Measurements from ENCODE around the gene MYH13. TPM values are rescaled to one million over a fixed set of nuclear protein-coding genes. Genes with fewer than 3 reads are reported as not detected.
A peak's percentile ranks its signal among the peaks of the same experiment; 100 is the strongest.

MYH13 gene
- total and polyA plus RNA-seq, 2 of the 13 experiments (the other 11 are each of a cell fraction or from before 2014, with no cell fraction given) = not detected

- POLR2A ChIA-PET = no interaction called here
These were observed 12.2 kb downstream of the MYH13 start for GRCh38 chr17:10360578-10360977.

DNA sequence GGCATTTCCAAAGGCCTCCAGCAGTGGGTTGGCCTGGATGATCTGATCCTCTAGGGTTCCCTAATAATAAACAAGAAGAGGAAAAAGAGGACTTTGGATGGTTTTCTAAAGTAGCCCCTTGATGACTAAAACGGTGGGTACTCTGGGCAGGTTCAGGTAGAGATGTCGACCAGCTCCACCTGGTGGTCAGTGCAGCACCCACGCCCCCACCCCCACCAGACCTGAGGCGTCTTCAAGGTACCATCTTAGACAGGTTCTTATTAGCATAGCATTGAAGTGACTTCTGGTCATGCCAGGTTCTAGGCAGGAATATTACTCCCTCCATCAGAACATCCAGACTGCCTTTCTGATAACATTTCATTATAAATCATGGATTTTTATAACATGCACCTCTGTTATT is 15.0 kb downstream of the MYH13 start:
- Histone ChIP-seq H2AFZ (ENCODE audit: low read length) (no peak overlapping the region), H3K36me3 (replicated peaks in 1 of 2; ENCODE audit: control insufficient read depth in 1 of 2, insufficient read depth in 2 of 2, low read length in 2 of 2) (no peaks in the 10 kb centered on the region), H3K79me2 (ENCODE audit: insufficient read depth, low read length) (no peaks in the 10 kb centered on the region), H3K4me2 (ENCODE audit: low read depth, low read length) (no peak overlapping the region), H3K9ac (ENCODE audit: insufficient read depth, low read depth, low read length) (no peak overlapping the region), H3K27me3 (ENCODE audit: control insufficient read depth in 1 of 2, insufficient read depth in 2 of 2, low read length in 2 of 2) (0 out of 5 replicates have a peak, but pooled peaks cover 0 to 3% of the 10 kb centered on the region in 2 experiments), H3K4me3 (replicated peaks in 1 of 3; ENCODE audit: insufficient read depth in 1 of 3, low read depth in 2 of 3, low read length in 3 of 3) (no peak overlapping the region), H4K20me1 (ENCODE audit: insufficient read depth, low read length) (no peaks in the 10 kb centered on the region), H3K27ac (ENCODE audit: extremely low read length, insufficient read depth, low read length) (no peak overlapping the region), H3K4me1 (ENCODE audit: insufficient read depth, low read length) (no peaks in the 10 kb centered on the region), H3K9me3 (ENCODE audit: low read length) (no peaks in the 10 kb centered on the region)
- CTCF ChIA-PET (ENCODE audit: low intra/inter-chr PET ratio, low total read pairs) = interaction anchor here (1.0 kb wide), 1 partner anchor 40 kb away, joined by 4 read pairs; no protein-coding TSS in a partner anchor
- FAIRE-seq (no peak), DNase-seq (ENCODE audit: low spot score) (no peak), ATAC-seq (peak; percentile 53; the same call in 1 of the 3 replicates)
- no TSS peak for BruUV-seq (replicated peaks)
- intact Hi-C loops (cut with micrococcal nuclease; ENCODE audit: unreplicated experiment) = no loop called here
- 0% methylated on average over 1 of the region's 4 CpGs for WGBS (ENCODE audit: low lambda C conversion rate)
- POLR2A ChIA-PET = no interaction called here
- in situ Hi-C loops (cut with HindIII; ENCODE audit: extremely low pct_ligation_motif_present, low pct_unique_long_range_greater_than_20kb) = no loop called here
- TF ChIP-seq SMC3 (IDR thresholded peaks at IDR 0.05; ENCODE audit: low read length) (peak; percentile 37; the same call in 1 of the 2 replicates), YEATS4 (CRISPR knock-in tag; IDR thresholded peaks at IDR 0.05; ENCODE audit: borderline replicate concordance) (no peak)
- TF ChIP-seq, protein P1, sequence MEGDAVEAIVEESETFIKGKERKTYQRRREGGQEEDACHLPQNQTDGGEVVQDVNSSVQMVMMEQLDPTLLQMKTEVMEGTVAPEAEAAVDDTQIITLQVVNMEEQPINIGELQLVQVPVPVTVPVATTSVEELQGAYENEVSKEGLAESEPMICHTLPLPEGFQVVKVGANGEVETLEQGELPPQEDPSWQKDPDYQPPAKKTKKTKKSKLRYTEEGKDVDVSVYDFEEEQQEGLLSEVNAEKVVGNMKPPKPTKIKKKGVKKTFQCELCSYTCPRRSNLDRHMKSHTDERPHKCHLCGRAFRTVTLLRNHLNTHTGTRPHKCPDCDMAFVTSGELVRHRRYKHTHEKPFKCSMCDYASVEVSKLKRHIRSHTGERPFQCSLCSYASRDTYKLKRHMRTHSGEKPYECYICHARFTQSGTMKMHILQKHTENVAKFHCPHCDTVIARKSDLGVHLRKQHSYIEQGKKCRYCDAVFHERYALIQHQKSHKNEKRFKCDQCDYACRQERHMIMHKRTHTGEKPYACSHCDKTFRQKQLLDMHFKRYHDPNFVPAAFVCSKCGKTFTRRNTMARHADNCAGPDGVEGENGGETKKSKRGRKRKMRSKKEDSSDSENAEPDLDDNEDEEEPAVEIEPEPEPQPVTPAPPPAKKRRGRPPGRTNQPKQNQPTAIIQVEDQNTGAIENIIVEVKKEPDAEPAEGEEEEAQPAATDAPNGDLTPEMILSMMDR (CRISPR knock-in tag; IDR thresholded peaks at IDR 0.05) = peak; percentile 41
- TF ChIP-seq, protein P2, sequence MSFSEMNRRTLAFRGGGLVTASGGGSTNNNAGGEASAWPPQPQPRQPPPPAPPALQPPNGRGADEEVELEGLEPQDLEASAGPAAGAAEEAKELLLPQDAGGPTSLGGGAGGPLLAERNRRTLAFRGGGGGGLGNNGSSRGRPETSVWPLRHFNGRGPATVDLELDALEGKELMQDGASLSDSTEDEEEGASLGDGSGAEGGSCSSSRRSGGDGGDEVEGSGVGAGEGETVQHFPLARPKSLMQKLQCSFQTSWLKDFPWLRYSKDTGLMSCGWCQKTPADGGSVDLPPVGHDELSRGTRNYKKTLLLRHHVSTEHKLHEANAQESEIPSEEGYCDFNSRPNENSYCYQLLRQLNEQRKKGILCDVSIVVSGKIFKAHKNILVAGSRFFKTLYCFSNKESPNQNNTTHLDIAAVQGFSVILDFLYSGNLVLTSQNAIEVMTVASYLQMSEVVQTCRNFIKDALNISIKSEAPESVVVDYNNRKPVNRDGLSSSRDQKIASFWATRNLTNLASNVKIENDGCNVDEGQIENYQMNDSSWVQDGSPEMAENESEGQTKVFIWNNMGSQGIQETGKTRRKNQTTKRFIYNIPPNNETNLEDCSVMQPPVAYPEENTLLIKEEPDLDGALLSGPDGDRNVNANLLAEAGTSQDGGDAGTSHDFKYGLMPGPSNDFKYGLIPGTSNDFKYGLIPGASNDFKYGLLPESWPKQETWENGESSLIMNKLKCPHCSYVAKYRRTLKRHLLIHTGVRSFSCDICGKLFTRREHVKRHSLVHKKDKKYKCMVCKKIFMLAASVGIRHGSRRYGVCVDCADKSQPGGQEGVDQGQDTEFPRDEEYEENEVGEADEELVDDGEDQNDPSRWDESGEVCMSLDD (CRISPR knock-in tag; IDR thresholded peaks at IDR 0.05; ENCODE audit: borderline replicate concordance) = no peak

More at GRCh38 chr17:10360578-10360977, 12.2 kb downstream of the MYH13 start:
- no peak overlapping the region for H3K9ac ChIP-seq (ENCODE audit: insufficient read depth, low read depth, low read length)
- intact Hi-C loops (cut with micrococcal nuclease; ENCODE audit: unreplicated experiment) = no loop called here
- no peaks in the 10 kb centered on the region for H3K9me3 ChIP-seq (ENCODE audit: low read length)
- CTCF ChIA-PET (ENCODE audit: low intra/inter-chr PET ratio, low total read pairs) = no interaction called here
- no peaks in the 10 kb centered on the region for H3K79me2 ChIP-seq (ENCODE audit: insufficient read depth, low read length)
- DNase-seq (ENCODE audit: low spot score) (no peak), ATAC-seq (no peak), FAIRE-seq (no peak)
- no peaks in the 10 kb centered on the region for H3K4me1 ChIP-seq (ENCODE audit: insufficient read depth, low read length)
- no TSS peak for BruUV-seq (replicated peaks)
- no peak overlapping the region for H3K27ac ChIP-seq (ENCODE audit: extremely low read length, insufficient read depth, low read length)
- peaks cover 0 to 14% of the 10 kb centered on the region in 2 experiments; a peak in 1 of 5 replicates for H3K27me3 ChIP-seq (ENCODE audit: control insufficient read depth in 1 of 2, insufficient read depth in 2 of 2, low read length in 2 of 2)
- H3K4me2 ChIP-seq (ENCODE audit: low read depth, low read length) = no peak overlapping the region
- H3K36me3 ChIP-seq (replicated peaks in 1 of 2; ENCODE audit: control insufficient read depth in 1 of 2, insufficient read depth in 2 of 2, low read length in 2 of 2) = no peaks in the 10 kb centered on the region
- no peak overlapping the region for H3K4me3 ChIP-seq (replicated peaks in 1 of 3; ENCODE audit: insufficient read depth in 1 of 3, low read depth in 2 of 3, low read length in 3 of 3)
- H2AFZ ChIP-seq (ENCODE audit: low read length) = no peak overlapping the region
- TF ChIP-seq RFX5 (IDR thresholded peaks at IDR 0.05; ENCODE audit: low read depth, low read length) (no peak), LCORL (IDR thresholded peaks at IDR 0.05) (no peak), LCORL (CRISPR knock-in tag; IDR thresholded peaks at IDR 0.05) (no peak), POLR2G (IDR thresholded peaks at IDR 0.05; ENCODE audit: low read depth, low read length) (no peak), USF2 (IDR thresholded peaks at IDR 0.05; ENCODE audit: low read depth, low read length) (no peak), USF2 (CRISPR knock-in tag; IDR thresholded peaks at IDR 0.05; ENCODE audit: borderline replicate concordance) (no peak)
- no peaks in the 10 kb centered on the region for H4K20me1 ChIP-seq (ENCODE audit: insufficient read depth, low read length)
- in situ Hi-C loops (cut with HindIII; ENCODE audit: extremely low pct_ligation_motif_present, low pct_unique_long_range_greater_than_20kb) = no loop called here

Measured in HepG2 (cell line).